Osteoblast (primary cell): Measurements from ENCODE around the gene KRT37. TPM values are rescaled to one million over a fixed set of nuclear protein-coding genes. Genes with fewer than 3 reads are reported as not detected.

Experiments used
- DNase-seq: peaks from one replicate; pipeline ENCODE4 v3.0.0; 2011; ENCODE audit warnings: low spot score, mixed read lengths; ENCODE audit not compliant: insufficient read length; ENCODE audit errors: missing footprints
- H2AFZ ChIP-seq: 2 replicates; pipeline ENCODE4 v1.6.0; 2011; ENCODE audit warnings: mild to moderate bottlenecking, low read length
- H3K27ac ChIP-seq: 2 replicates; pipeline ENCODE4 v1.5.1; 2011; ENCODE audit warnings: mild to moderate bottlenecking, low read depth, low read length, moderate library complexity
- H3K27me3 ChIP-seq: 2 replicates; pipeline ENCODE4 v1.6.0; 2012; ENCODE audit warnings: mild to moderate bottlenecking, control low read depth, inconsistent platforms, low read length, moderate library complexity; ENCODE audit not compliant: insufficient read depth
- H3K36me3 ChIP-seq: 2 replicates; pipeline ENCODE4 v1.5.1; 2011; ENCODE audit warnings: mild to moderate bottlenecking, low read length, control low read depth, moderate library complexity; ENCODE audit not compliant: insufficient read depth
- H3K4me1 ChIP-seq: 2 replicates; pipeline ENCODE4 v1.5.1; 2011; ENCODE audit warnings: mild to moderate bottlenecking, low read length, control low read depth, moderate library complexity; ENCODE audit not compliant: insufficient read depth
- H3K4me2 ChIP-seq: 2 replicates; pipeline ENCODE4 v1.6.0; 2011; ENCODE audit warnings: mild to moderate bottlenecking, low read length; ENCODE audit not compliant: insufficient read depth
- H3K4me3 ChIP-seq: fragments of 200-600 bp; sonication (generic); 3 replicates; pipeline ENCODE4 v1.5.1; 2012; ENCODE audit warnings: mild to moderate bottlenecking, low read length, inconsistent platforms; ENCODE audit not compliant: insufficient read depth
- H3K79me2 ChIP-seq: 2 replicates; pipeline ENCODE4 v1.6.0; 2012; ENCODE audit warnings: mild to moderate bottlenecking, low read length, control low read depth, inconsistent platforms; ENCODE audit not compliant: insufficient read depth
- H3K9me3 ChIP-seq: 2 replicates; pipeline ENCODE4 v1.5.1; 2011; ENCODE audit warnings: low read depth, low read length, control low read depth
- H4K20me1 ChIP-seq: 2 replicates; pipeline ENCODE4 v1.6.0; 2012; ENCODE audit warnings: mild to moderate bottlenecking, low read length, control low read depth; ENCODE audit not compliant: insufficient read depth
- CTCF ChIP-seq: IDR thresholded peaks from 2 replicates; pipeline ENCODE4 v1.5.1; 2011; ENCODE audit warnings: mild to moderate bottlenecking, low read depth, low read length, moderate library complexity; ENCODE audit errors: extremely low read depth
- total RNA-seq: library from RNA; depleted of rRNA; stranded (reverse); fragments of >200 nt; gene quantifications from 2 replicates; pipeline ENCODE4 v1.2.3, GENCODE V29; 2012

The KRT37 gene
- total RNA-seq, 1 donor = not detected

DNA sequence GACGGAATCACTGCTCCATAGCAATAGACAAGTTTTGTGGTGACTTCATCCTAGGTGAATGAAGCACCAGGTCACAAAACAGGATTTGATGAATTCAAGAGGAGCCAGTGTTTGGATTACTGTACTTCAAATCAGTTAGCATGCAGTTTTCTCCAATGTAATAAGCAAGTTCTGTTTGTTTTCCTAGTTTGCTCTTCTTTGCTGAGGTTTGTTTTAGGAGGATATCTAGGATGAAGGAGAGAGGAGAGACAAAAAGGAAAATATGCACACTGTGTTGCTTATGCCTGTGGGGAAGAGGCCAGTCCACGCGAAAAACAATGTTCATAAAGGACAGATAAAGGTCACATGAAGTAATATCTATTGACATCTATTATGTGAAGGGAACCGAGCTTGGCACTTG is 9.0 kb downstream of the KRT37 start:
- no peak overlapping the region for H2AFZ ChIP-seq
- DNase-seq = no peak

DNA sequence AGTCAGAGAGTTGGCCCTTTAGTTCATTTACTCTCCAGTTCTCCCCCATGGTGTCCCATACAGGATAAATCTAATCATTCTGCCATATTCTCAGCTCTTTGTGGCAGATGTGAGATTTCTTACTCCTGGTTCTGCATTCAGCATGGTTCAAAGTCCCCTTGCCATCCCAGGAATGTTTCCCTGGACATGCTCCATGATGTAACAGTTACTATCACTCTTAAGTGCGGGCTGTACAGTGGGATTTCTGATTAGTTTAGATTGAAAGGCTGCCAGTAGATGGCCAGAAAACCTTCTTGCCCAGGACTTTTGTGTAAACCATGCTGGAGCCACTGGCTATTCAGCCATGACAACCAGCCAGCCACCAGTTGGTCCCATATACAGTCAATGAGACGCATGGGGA is 10.4 kb downstream of the KRT37 start:
- Histone ChIP-seq H3K4me2 (no peak overlapping the region), H3K4me1 (peaks cover 21% of the 10 kb centered on the region), H2AFZ (no peak overlapping the region), H4K20me1 (no peaks in the 10 kb centered on the region), H3K36me3 (no peaks in the 10 kb centered on the region), H3K27me3 (no peaks in the 10 kb centered on the region), H3K4me3 (no peak overlapping the region), H3K79me2 (no peaks in the 10 kb centered on the region), H3K9me3 (no peaks in the 10 kb centered on the region), H3K27ac (no peak overlapping the region)
- DNase-seq = no peak
- no peak for TF ChIP-seq CTCF

More for the DNA sequence above, 9.0 kb downstream of the KRT37 start:
- H3K9me3 ChIP-seq = no peaks in the 10 kb centered on the region
- H3K4me1 ChIP-seq = peaks cover 30% of the 10 kb centered on the region
- no peak for TF ChIP-seq CTCF
- no peak overlapping the region for H3K4me2 ChIP-seq
- H3K27me3 ChIP-seq = no peaks in the 10 kb centered on the region
- H4K20me1 ChIP-seq = no peaks in the 10 kb centered on the region
- no peak overlapping the region for H3K27ac ChIP-seq
- H3K4me3 ChIP-seq = no peak overlapping the region
- H3K79me2 ChIP-seq = no peaks in the 10 kb centered on the region
- no peaks in the 10 kb centered on the region for H3K36me3 ChIP-seq

GRCh38 chr17:41413353-41413957 is 10.9 kb downstream of the KRT37 start:
- peaks cover 21% of the 10 kb centered on the region for H3K4me1 ChIP-seq
- H3K36me3 ChIP-seq = no peaks in the 10 kb centered on the region
- H3K9me3 ChIP-seq = no peaks in the 10 kb centered on the region
- no peak for DNase-seq
- no peaks in the 10 kb centered on the region for H3K79me2 ChIP-seq
- no peak overlapping the region for H3K4me3 ChIP-seq
- H2AFZ ChIP-seq = peak overlapping the region; percentile 16
- H3K4me2 ChIP-seq = no peak overlapping the region
- no peaks in the 10 kb centered on the region for H4K20me1 ChIP-seq
- TF ChIP-seq CTCF = no peak
- H3K27me3 ChIP-seq = no peaks in the 10 kb centered on the region
- no peak overlapping the region for H3K27ac ChIP-seq

DNA sequence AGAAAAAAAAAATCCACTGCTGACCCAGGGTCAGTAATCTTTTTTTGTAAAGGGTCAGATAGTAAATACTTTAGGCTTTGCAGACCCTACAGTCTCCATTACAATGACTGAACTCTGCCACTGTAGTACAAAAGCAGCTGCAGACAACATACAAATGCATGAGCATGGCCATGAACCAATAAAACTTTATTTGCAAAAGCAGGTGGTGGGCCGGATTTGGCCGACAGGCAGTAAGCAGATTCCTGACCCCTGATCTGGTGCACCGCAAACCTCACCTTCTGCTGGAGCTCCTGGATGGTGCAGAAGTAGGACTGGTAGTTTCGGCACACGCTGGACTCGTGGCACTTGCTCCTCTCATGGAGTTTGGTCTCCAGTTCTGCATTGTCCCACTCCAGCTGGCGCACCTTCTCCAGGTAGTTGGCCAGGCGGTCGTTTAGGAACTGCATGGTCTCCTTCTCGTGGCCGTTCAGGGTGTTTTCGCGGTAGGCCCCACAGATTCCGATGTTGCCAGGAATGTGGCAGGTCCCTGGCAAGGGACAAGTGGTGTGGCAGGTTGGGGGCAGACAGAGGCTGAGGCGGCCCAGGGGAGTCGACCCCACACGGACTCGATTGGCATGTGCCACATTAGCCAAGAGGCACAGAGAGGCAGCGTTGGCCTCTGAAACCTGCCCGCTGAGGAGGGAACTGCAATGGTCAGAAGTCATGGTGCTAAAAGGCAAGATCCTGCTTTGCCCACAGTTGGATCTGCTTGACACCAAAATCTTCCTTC is 13.1 kb downstream of the KRT37 start:
- no peak for TF ChIP-seq CTCF
- Histone ChIP-seq H3K79me2 (no peaks in the 10 kb centered on the region), H3K4me2 (no peak overlapping the region), H3K27me3 (no peaks in the 10 kb centered on the region), H3K36me3 (no peaks in the 10 kb centered on the region), H3K4me1 (peaks cover 17% of the 10 kb centered on the region), H4K20me1 (no peaks in the 10 kb centered on the region), H3K4me3 (no peak overlapping the region), H3K9me3 (no peaks in the 10 kb centered on the region), H3K27ac (no peak overlapping the region), H2AFZ (no peak overlapping the region)
- no peak for DNase-seq
